Liver (tissue), 9 donors: Measurements from ENCODE around the gene DHX15. TPM values are rescaled to one million over a fixed set of nuclear protein-coding genes. Genes with fewer than 3 reads are reported as not detected.

Source experiments
- DNase-seq: peaks from one replicate; pipeline ENCODE4 v3.0.0-alpha.2; 2017; ENCODE audit warnings: low spot score
- H3K27ac ChIP-seq, 2 donors: one replicate each; pipeline ENCODE4 v1.7.0; 2013; ENCODE audit warnings: inconsistent platforms in 2 of 2, low read length in 2 of 2, control low read depth in 1 of 2, low read depth in 1 of 2, mild to moderate bottlenecking in 1 of 2
- H3K27me3 ChIP-seq, 4 donors: one replicate each; pipeline versions ENCODE4 v1.6.1 to v1.7.0; 2013; ENCODE audit warnings: low read length in 3 of 4, inconsistent platforms in 1 of 4, mild to moderate bottlenecking in 1 of 4, moderate library complexity in 1 of 4; ENCODE audit not compliant: control insufficient read depth in 4 of 4, insufficient read depth in 4 of 4
- H3K36me3 ChIP-seq, 4 donors: one replicate each; pipeline versions ENCODE4 v1.6.1 to v1.7.0; 2013; ENCODE audit warnings: low read length in 3 of 4, mild to moderate bottlenecking in 3 of 4, low read depth in 1 of 4, moderate library complexity in 1 of 4; ENCODE audit not compliant: control insufficient read depth in 4 of 4, insufficient read depth in 3 of 4
- H3K4me1 ChIP-seq, 4 donors: one replicate each; pipeline versions ENCODE4 v1.6.1 to v1.7.0; 2013; ENCODE audit warnings: low read length in 3 of 4, mild to moderate bottlenecking in 3 of 4, moderate library complexity in 1 of 4; ENCODE audit not compliant: control insufficient read depth in 4 of 4, insufficient read depth in 4 of 4
- H3K4me3 ChIP-seq, 3 donors: one replicate each; pipeline versions ENCODE4 v1.6.1 to v1.7.0; 2013; ENCODE audit warnings: low read length in 3 of 3, control low read depth in 1 of 3, low read depth in 1 of 3, mild to moderate bottlenecking in 1 of 3
- H3K9ac ChIP-seq, 2 donors: one replicate each; pipeline ENCODE4 v1.7.0; 2013; ENCODE audit warnings: low read length in 2 of 2, mild to moderate bottlenecking in 2 of 2, moderate library complexity in 2 of 2, control low read depth in 1 of 2, low read depth in 1 of 2
- H3K9me3 ChIP-seq, 4 donors: one replicate each; pipeline versions ENCODE4 v1.6.1 to v1.7.0; 2013; ENCODE audit warnings: low read length in 3 of 4; ENCODE audit not compliant: control insufficient read depth in 4 of 4
- ATF3 ChIP-seq: IDR thresholded peaks from 2 replicates; pipeline ENCODE4 v1.6.1; 2016; ENCODE audit warnings: antibody characterized with exemption
- CTCF ChIP-seq: fragments of 150-350 bp; IDR thresholded peaks from 2 replicates; pipeline ENCODE4 v1.5.1; 2017; ENCODE audit warnings: improper control_type of control experiment, low read depth, low read length; ENCODE audit not compliant: missing input control
- EGR1 ChIP-seq, 2 donors: IDR thresholded peaks; 2 replicates each; pipeline ENCODE4 v1.6.1; 2016 to 2018; ENCODE audit warnings: antibody characterized with exemption in 2 of 2, low read depth in 2 of 2
- FOXA1 ChIP-seq: IDR thresholded peaks from 2 replicates; pipeline ENCODE4 v1.6.1; 2016; ENCODE audit warnings: antibody characterized with exemption
- FOXA2 ChIP-seq: IDR thresholded peaks from 2 replicates; pipeline ENCODE4 v1.6.1; 2016; ENCODE audit warnings: antibody characterized with exemption
- GABPA ChIP-seq, 2 donors: IDR thresholded peaks in 1 of 2; conservative IDR thresholded peaks in 1 of 2; 2 replicates each; pipeline ENCODE4 v1.6.1; 2016; ENCODE audit warnings: antibody characterized with exemption in 2 of 2, mild to moderate bottlenecking in 1 of 2, moderate library complexity in 1 of 2
- HNF4A ChIP-seq, 2 donors: conservative IDR thresholded peaks; 2 replicates each; pipeline ENCODE4 v1.6.1; 2016; ENCODE audit warnings: antibody characterized with exemption in 2 of 2, mild to moderate bottlenecking in 2 of 2
- HNF4G ChIP-seq: IDR thresholded peaks from 2 replicates; pipeline ENCODE4 v1.6.1; 2016; ENCODE audit warnings: antibody characterized with exemption
- JUND ChIP-seq, 2 donors: IDR thresholded peaks; 2 replicates each; pipeline ENCODE4 v1.6.1; 2016; ENCODE audit warnings: antibody characterized with exemption in 2 of 2
- MAX ChIP-seq: IDR thresholded peaks from 2 replicates; pipeline ENCODE4 v1.6.1; 2016; ENCODE audit warnings: antibody characterized with exemption
- NR2F2 ChIP-seq: IDR thresholded peaks from 2 replicates; pipeline ENCODE4 v1.6.1; 2016; ENCODE audit warnings: antibody characterized with exemption
- RAD21 ChIP-seq, 2 donors: IDR thresholded peaks; 2 replicates each; pipeline ENCODE4 v1.6.1; 2016; ENCODE audit warnings: antibody characterized with exemption in 2 of 2, mild to moderate bottlenecking in 2 of 2
- REST ChIP-seq: IDR thresholded peaks from 2 replicates; pipeline ENCODE4 v1.6.1; 2016; ENCODE audit warnings: antibody characterized with exemption, mild to moderate bottlenecking
- RXRA ChIP-seq, 2 donors: IDR thresholded peaks; 2 replicates each; pipeline ENCODE4 v1.6.1; 2017 to 2018; ENCODE audit warnings: antibody characterized with exemption in 2 of 2, mild to moderate bottlenecking in 1 of 2
- SP1 ChIP-seq: IDR thresholded peaks from 2 replicates; pipeline ENCODE4 v1.6.1; 2018; ENCODE audit warnings: antibody characterized with exemption, mild to moderate bottlenecking
- TAF1 ChIP-seq: conservative IDR thresholded peaks from 2 replicates; pipeline ENCODE4 v1.6.1; 2016; ENCODE audit warnings: antibody characterized with exemption, mild to moderate bottlenecking
- YY1 ChIP-seq: IDR thresholded peaks from 2 replicates; pipeline ENCODE4 v1.6.1; 2016; ENCODE audit warnings: antibody characterized with exemption, mild to moderate bottlenecking
- ZBTB33 ChIP-seq: IDR thresholded peaks from 2 replicates; pipeline ENCODE4 v1.6.1; 2016; ENCODE audit warnings: antibody characterized with exemption
- WGBS: extraction: QIAGEN DNeasy Blood & Tissue Kit; methylation state at CpG from one replicate; pipeline ENCODE4 v1.1.7; 2013; 5-methylcytosine and 5-hydroxymethylcytosine counted together
- polyA plus RNA-seq, 2 donors: library from polyadenylated mRNA; stranded (reverse) in 1 of 2; unstranded in 1 of 2; fragments of 200-250 nt in 1 of 2; fragments of >200 nt in 1 of 2; fragmentation: Nextera tagmentation in 1 of 2; extraction: Ambion mirVana in 1 of 2; gene quantifications; one replicate each; pipeline versions ENCODE4 v1.2.1 to v1.2.3, GENCODE V29; 2013 to 2015
- total RNA-seq, 2 donors: library from RNA; depleted of rRNA; stranded (reverse); fragments of >200 nt; gene quantifications; one replicate each; pipeline ENCODE4 v1.2.3, GENCODE V29; 2014
- donor health status: healthy.
- donor health status: healthy.
- donor health status: healthy.
- donor health status: healthy.
- donor health status: healthy.

DHX15 gene
- 10 to 100 TPM; 73.7 to 80.9 TPM for total RNA-seq
- 10 to 100 TPM; 25.2 to 29.3 TPM for polyA plus RNA-seq

GRCh38 chr4:24584211-24584850, at the start of gene DHX15:
Gene DHX15, minus strand, starts transcription at chr4:24584554. Its CDS starts 161 bp downstream, at chr4:24584393.
- Histone ChIP-seq H3K4me3 (peak within 1 kb of the TSS; percentile 95 to 99 (median 98)), H3K9me3 (no peaks in the 10 kb centered on the region), H3K36me3 (no peaks in the 10 kb centered on the region), H3K27ac (peak within 1 kb of the TSS; percentile 99), H3K4me1 (peaks cover 6 to 18% (median 13%) of the 10 kb centered on the region in 4 donors), H3K27me3 (no peaks in the 10 kb centered on the region), H3K9ac (peak within 1 kb of the TSS; percentile 95 to 98)
- TF ChIP-seq GABPA (IDR thresholded peaks at IDR 0.05 in 1 of 2, conservative IDR thresholded peaks at IDR 0.05 in 1 of 2), result peak in 1 of 2 donors; percentile 78
- no peak for TF ChIP-seq HNF4G
- no peak for TF ChIP-seq MAX
- TF ChIP-seq ATF3, result no peak
- peak; percentile 58 for TF ChIP-seq REST
- peak in 1 of 2 donors; percentile 5 for TF ChIP-seq RXRA (IDR thresholded peaks at IDR 0.05)
- no peak for TF ChIP-seq CTCF
- TF ChIP-seq JUND (IDR thresholded peaks at IDR 0.05), result no peak
- TF ChIP-seq HNF4A (conservative IDR thresholded peaks at IDR 0.05), result peak in 1 of 2 donors; percentile 25
- peak; percentile 97 for TF ChIP-seq YY1
- peak; percentile 71 for TF ChIP-seq SP1
- TF ChIP-seq TAF1, result peak; percentile 69
- no peak for TF ChIP-seq FOXA1
- TF ChIP-seq RAD21 (IDR thresholded peaks at IDR 0.05), result peak in 1 of 2 donors; percentile 20
- no peak for TF ChIP-seq NR2F2
- TF ChIP-seq ZBTB33, result no peak
- TF ChIP-seq EGR1 (IDR thresholded peaks at IDR 0.05; ENCODE audit: low read depth in 2 of 2), result no peak
- no peak for TF ChIP-seq FOXA2
- peak; percentile 92 for DNase-seq
- WGBS, result under 1% methylated on average over 52 of the region's 52 CpGs
